HPDE6-E6E7 (cell line): ENCODE measurements around the gene ZBTB22.
A peak's percentile ranks its signal among the peaks of the same experiment; 100 is the strongest.

Source experiments
- DNase-seq: peaks from one replicate; pipeline ENCODE4 v3.0.0; 2011; ENCODE audit warnings: missing footprints; ENCODE audit errors: extremely low spot score

Gene ZBTB22

GRCh38 chr6:33329058-33329457 lies 11.5 kb upstream of the ZBTB22 start:
- DNase-seq: no peak

DNA sequence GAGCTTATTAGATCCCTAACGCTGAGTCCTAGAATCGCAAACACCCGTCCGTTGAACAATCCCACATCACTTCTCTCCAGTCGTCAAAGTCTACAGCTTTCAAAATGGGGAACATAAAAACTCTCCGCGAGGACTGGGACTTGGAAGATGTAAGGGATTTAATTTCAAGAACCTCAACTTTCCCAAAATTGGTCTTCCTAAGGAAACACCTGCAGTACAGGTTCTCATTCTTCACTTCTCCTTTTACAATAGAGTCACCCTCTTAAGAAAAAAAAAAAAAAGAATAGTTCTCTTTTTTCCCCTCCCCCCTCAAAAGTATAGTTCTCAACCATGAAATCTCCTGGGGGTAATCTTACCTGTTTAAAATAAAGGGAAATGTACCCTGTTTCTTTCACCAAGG lies 6.6 kb upstream of the ZBTB22 start:
- no peak for DNase-seq

- DNase-seq: no peak
Observed at GRCh38 chr6:33323623-33323948, 6.0 kb upstream of the ZBTB22 start.

- no peak for DNase-seq
Observed at GRCh38 chr6:33321227-33321626, 3.7 kb upstream of the ZBTB22 start.

DNA sequence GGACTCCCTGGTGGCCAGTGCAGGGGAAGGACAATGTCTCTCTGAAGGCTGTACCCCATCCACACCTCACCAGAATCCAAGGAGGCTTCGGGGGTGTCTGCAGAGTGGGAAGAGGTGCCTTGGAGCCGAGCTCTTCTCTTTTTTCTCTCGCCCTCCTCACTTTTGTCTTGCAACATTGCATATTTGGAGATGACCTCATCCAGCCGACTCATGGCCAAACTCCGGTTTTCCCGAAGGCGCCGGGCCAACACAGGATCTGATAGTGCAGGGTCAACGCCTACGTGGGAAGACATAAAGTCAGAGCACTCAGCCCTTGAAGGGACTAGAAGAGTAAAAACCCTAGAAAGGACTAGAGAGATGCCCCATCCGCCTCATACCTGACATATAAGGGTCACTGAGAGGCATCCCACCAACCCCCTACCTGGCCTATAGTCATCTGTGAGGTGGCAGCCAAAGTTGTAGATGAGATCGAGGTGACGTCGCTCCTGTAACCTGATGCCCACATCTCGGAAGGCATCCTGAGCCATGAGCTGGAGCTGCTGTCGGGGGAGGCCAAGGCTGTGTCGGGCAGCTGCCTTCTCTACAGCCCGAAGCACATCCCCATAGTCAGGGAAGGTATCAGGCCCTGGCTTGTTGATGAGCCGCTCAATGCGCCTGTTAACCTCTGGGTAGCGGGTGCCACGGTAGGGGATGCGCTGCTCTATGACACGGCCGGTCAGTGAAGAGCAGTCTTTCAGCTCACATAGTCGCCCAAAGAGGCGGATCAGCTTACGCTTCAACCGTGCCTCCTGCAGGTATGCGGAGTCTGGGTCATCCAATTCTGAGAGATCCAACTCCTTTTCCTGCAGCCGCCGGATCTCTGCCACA lies 3.0 kb upstream of the ZBTB22 start:
- DNase-seq: no peak

GRCh38 chr6:33319939-33320314 lies 2.4 kb upstream of the ZBTB22 start:
- DNase-seq: no peak

DNA sequence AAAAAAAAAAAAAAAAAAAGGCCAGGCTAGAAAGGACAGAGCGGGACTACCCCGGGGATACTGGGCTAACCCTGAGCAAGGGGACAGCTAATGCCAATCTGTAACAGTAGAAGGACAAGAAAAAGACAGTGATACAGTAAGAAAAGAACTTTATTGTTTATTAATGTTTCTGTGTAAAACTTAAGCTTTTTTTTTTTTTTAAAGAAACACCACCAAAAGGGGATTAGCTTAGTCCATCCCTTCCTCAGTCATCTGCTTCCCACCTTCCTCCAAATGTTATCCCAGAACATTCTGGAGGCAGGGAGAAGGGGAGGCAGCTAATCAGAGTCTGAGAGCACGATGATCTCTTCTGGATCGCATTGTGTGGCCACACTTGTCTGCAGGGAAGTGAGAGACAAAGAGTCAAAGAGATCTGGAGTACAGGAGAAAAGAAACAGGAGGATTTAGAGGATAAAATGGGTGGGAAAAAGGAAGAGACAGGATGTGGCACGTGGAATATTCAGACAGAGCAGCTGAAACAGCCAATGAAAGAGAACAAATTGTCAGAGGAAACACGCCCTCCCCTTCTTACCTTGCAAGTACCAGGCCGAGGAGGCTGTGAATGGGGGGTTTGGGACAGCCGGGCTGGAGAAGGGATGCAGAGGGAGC lies 1.0 kb upstream of the ZBTB22 start:
- DNase-seq: no peak

GRCh38 chr6:33317419-33317668 lies 200 bp downstream of the ZBTB22 start:
- no peak for DNase-seq

GRCh38 chr6:33316603-33317418 lies 733 bp downstream of the ZBTB22 start:
- DNase-seq: no peak

- DNase-seq: no peak
Observed at GRCh38 chr6:33315793-33316602, 1.5 kb downstream of the ZBTB22 start.

DNA sequence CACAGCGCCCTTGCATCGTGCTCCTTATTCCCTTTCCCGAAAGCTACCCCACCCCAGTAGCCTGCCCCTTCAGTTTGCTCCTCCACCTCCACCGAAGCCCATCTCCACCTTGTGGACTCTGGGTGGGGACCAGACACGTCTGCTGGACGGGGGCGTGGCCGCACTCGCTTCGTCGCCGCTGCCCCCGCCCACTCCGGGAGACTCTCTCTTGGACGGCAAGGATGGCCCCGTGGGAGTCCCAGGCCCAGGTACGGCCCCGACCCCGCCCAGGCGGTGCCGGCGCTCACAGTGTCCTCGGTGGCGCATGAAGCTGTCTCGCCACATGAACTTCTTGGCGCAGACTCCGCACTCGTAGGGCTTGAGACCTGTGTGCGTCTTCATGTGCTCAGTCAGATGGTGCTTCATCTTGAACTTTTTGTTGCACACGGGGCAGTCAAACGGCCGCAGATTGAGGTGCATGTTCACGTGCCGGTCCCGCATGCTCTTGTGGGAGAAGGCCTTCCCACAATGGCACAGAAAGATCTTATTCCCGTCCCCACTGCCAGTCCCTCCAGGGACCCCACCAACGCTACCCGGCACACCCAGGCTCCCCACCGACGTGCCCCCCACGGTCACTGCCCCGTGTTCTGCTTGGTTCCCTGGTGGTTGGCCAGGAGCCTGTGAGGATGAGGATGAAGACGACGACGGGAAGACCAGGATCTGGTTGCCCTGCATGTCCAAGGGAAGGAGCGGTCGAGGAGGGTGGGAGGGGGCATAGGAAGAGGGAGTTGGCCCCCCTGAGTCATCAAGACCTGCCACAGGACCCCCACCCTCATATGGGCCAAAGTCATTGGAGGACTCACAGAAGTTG lies 2.4 kb downstream of the ZBTB22 start:
- peak; percentile 15 for DNase-seq

DNA sequence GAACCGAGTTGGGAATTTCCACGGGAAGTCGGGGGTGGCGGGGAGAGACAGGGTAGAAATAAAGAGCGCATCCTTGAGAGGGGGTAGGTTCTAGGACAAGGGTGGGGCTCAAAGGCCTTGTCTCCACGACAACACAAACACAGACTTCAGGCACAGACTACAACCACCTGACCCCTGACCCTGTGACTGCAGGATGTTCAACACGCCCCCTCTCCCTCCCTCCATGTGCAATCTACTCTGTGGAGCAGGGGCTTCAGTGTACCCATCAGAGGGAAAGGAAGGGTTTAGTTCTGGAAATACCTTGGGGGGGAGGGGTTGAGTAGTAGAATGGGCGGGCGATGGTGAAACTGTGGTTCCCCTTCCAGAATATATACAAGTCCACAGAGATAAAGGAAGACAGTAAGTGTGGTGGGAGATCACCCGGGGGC lies 3.0 kb downstream of the ZBTB22 start:
- peak; percentile 47 for DNase-seq

DNA sequence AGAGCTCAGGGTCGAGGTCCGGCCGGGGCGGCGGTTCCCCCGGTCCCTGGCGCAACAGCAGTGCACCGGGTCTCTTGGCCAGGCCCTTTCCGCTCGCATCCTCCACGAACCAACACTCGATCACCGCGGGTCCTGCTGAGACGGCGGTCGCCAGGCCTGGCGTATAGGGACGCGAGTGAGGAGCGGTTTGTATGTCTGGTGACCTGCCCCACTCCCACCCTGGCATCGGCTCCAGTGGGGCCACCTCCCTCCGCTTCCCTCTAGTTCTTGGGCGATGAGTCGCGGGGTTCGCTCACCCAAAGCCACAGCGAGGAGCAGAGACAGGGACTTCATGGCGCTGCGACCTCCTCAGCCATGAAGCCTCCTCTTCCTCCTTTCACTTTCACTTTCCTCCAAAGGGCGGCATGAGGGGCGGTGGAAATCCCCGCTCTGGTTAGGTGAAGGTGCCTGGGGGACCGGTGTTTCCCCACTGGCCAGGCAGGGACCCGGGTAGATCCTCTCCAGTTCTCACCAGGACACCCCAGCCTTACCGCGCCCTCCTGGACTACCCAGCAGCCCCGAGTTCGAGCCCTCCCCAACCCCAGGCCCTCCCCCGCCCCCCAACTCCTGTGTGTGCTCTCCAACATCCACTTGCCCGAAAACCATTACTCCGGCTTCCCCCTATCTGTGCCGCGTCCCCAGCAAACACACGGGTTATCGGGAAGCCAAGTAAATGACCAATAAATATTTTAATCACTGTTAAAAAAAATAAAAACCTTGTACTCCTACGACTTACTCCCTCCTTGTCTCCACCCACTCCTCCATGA lies 3.6 kb downstream of the ZBTB22 start, which contains the start of gene TAPBP:
TAPBP (minus strand) TSS at position 370 of the 806 bp plus-strand sequence; CDS start at position 333, 37 bp downstream.
- peak; percentile 54 for DNase-seq

- no peak for DNase-seq
Observed at GRCh38 chr6:33313105-33313708, 4.3 kb downstream of the ZBTB22 start.

- DNase-seq: peak; percentile 92
Observed at GRCh38 chr6:33312361-33313104, 5.0 kb downstream of the ZBTB22 start.

DNA sequence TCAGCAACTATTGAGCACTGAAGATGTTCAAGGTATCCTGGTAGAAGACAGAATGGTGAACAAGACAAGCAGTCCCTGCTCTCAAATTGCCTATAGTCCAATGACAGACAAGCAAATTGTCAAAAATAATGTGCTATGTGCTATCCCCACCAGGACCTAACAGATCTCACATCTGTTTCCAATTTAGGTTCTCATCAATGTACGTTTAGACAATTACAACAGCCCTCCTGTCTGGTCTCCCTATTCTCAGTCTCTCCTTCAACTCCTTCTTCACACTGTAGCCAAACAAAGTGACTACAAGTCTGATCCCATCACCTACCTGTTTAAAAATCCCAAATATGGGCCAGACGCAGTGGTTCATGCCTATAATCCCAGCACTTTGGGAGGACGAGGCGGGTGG lies 11.2 kb downstream of the ZBTB22 start:
- no peak for DNase-seq

GRCh38 chr6:33305052-33305451 lies 12.5 kb downstream of the ZBTB22 start:
- no peak for DNase-seq

GRCh38 chr6:33304216-33304615 lies 13.3 kb downstream of the ZBTB22 start:
- no peak for DNase-seq

DNA sequence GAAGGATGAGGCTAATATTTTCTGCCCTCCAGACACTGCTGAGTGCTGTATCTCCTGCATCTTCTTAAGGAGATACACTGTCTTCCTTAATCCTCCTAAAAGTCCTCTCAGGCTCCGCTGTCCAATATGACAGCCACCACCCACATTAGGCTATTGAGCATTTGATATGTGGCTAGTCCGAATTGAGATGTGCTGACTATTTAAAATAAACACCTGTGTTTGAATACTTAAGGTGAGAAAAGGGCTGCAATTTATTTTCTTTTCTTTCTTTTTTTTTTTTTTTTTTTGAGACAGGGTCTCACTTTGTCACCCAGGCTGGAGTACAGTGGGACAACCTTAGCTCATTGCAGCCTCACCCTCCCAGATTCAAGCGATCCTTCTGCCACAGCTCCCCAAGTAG lies 15.7 kb downstream of the ZBTB22 start:
- no peak for DNase-seq
